ENCODE measurements around the gene MUC12. TPM values are rescaled to one million over a fixed set of nuclear protein-coding genes. Genes with fewer than 3 reads are reported as not detected.
"Not testable (repeated sequence)": the region's sequence is repeated elsewhere in the genome, so short reads cannot be mapped to it uniquely, and the experiment has no call there.

MUC12 gene
- total RNA-seq, 1 donor from 2014 or later, result 0.41 TPM

DNA sequence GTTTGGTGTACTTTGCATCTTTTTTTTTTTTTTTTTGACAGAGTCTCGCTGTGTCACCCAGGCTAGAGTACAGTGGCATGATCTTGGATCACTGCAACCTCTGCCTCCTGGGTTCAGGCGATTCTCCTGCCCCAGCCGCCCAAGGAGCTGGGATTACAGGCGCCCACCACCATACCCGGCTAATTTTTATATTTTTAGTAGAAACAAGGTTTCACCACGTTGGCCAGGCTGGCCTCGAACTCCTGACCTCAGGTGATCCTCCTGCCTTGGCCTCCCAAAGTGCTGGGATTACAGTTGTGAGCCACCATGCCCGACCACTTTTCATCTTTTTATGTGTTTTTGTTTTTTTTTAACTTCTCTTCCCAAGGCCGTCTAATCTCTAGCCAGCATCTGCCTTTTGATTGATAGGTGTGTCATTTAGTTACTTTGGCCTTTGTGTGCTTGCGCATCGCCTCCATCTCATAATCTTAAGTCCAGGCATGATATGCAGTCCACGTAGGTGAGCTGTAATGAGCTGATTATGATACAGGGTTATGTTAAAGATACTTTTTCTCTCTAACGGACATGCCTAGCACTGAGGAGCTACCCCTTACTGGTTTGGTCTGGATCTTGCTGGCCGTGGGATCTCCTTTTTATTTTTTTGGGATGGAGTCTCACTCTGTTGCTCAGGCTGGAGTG is 15.0 kb downstream of the MUC12 start:
- not testable (repeated sequence) for FAIRE-seq; DNase-seq (ENCODE audit: low spot score in 2 of 2)

DNA sequence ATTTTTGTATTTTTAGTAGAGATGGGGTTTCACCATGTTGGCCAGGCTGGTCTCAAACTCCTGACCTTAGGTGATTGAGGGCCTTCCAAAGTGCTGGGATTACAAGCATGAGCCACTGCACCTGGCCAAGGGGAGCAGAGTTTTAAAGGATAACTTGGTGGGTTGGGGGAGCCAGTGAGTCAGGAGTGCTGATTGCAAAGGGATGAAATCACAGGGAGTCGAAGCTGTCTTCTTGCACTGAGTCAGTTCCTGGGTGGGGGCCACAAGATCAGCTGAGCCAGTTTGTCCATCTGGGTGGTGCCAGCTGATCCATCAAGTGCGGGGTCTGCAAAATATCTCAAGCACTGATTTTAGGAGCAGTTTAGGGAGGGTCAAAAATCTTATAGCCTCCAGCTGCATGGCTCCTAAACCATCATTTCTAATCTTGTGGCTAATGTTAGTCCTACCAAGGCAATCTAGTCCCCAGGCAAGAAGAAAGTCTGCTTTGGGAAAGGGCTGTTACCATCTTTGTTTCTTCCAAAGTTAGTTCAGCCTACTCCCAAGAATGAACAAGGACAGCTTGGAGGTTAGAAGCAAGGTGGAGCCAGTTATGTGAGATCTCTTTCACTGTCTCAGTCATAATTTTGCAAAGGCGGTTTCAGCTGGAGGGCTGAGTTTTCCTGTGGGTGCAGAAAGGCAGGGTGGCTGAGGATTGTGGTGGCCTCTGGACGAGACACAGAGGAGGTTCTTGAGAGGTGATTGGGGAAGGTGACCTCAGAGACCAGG is 15.8 kb downstream of the MUC12 start:
- not testable (repeated sequence) for DNase-seq (ENCODE audit: low spot score in 2 of 2); FAIRE-seq

DNA sequence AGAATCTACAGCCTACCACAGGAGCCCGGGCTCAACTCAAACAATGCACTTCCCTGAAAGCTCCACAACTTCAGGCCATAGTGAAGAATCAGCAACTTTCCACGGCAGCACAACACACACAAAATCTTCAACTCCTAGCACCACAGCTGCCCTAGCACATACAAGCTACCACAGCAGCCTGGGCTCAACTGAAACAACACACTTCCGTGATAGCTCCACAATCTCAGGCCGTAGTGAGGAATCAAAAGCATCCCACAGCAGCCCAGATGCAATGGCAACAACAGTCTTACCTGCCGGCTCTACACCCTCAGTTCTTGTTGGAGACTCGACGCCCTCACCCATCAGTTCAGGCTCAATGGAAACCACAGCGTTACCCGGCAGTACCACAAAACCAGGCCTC is 22.3 kb downstream of the MUC12 start:
- no peak for DNase-seq (ENCODE audit: low spot score in 2 of 2)
- FAIRE-seq, result no peak

DNA sequence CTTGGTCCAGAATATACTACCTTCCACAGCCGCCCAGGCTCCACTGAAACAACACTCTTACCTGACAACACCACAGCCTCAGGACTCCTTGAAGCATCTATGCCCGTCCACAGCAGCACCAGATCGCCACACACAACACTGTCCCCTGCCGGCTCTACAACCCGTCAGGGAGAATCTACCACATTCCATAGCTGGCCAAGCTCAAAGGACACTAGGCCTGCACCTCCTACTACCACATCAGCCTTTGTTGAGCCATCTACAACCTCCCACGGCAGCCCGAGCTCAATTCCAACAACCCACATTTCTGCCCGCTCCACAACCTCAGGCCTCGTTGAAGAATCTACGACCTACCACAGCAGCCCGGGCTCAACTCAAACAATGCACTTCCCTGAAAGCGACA is 22.9 kb downstream of the MUC12 start:
- not testable (repeated sequence) for FAIRE-seq; DNase-seq (ENCODE audit: low spot score in 2 of 2)

DNA sequence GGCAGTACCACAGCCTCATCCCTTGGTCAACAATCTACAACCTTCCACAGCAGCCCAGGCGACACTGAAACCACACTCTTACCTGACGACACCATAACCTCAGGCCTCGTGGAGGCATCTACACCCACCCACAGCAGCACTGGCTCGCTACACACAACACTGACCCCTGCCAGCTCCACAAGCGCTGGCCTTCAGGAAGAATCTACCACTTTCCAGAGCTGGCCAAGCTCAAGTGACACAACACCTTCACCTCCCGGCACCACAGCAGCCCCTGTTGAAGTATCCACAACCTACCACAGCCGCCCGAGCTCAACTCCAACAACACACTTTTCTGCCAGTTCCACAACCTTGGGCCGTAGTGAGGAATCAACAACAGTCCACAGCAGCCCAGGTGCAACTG is 25.3 kb downstream of the MUC12 start:
- DNase-seq (ENCODE audit: low spot score in 2 of 2); FAIRE-seq: not testable (repeated sequence)

DNA sequence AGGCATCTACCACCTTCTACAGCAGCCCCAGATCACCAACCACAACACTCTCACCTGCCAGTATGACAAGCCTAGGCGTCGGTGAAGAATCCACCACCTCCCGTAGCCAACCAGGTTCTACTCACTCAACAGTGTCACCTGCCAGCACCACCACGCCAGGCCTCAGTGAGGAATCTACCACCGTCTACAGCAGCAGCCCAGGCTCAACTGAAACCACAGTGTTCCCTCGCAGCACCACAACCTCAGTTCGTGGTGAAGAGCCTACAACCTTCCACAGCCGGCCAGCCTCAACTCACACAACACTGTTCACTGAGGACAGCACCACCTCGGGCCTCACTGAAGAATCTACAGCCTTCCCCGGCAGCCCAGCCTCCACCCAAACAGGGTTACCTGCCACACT is 29.2 kb downstream of the MUC12 start:
- DNase-seq (ENCODE audit: low spot score in 2 of 2); FAIRE-seq: not testable (repeated sequence)

DNA sequence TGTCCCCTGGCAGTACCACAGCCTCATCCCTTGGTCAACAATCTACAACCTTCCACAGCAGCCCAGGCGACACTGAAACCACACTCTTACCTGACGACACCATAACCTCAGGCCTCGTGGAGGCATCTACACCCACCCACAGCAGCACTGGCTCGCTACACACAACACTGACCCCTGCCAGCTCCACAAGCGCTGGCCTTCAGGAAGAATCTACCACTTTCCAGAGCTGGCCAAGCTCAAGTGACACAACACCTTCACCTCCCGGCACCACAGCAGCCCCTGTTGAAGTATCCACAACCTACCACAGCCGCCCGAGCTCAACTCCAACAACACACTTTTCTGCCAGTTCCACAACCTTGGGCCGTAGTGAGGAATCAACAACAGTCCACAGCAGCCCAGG is 30.0 kb downstream of the MUC12 start:
- DNase-seq (ENCODE audit: low spot score in 2 of 2); FAIRE-seq: not testable (repeated sequence)

DNA sequence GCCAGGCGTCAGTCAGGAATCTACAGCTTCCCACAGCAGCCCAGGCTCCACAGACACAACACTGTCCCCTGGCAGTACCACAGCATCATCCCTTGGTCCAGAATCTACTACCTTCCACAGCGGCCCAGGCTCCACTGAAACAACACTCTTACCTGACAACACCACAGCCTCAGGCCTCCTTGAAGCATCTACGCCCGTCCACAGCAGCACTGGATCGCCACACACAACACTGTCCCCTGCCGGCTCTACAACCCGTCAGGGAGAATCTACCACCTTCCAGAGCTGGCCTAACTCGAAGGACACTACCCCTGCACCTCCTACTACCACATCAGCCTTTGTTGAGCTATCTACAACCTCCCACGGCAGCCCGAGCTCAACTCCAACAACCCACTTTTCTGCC is 30.7 kb downstream of the MUC12 start:
- not testable (repeated sequence) for FAIRE-seq; DNase-seq (ENCODE audit: low spot score in 2 of 2)

DNA sequence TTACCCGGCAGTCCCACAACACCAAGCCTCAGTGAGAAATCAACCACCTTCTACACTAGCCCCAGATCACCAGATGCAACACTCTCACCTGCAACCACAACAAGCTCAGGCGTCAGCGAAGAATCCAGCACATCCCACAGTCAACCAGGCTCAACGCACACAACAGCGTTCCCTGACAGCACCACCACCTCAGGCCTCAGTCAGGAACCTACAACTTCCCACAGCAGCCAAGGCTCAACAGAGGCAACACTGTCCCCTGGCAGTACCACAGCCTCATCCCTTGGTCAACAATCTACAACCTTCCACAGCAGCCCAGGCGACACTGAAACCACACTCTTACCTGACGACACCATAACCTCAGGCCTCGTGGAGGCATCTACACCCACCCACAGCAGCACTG is 33.0 kb downstream of the MUC12 start:
- DNase-seq (ENCODE audit: low spot score in 2 of 2); FAIRE-seq: not testable (repeated sequence)

DNA sequence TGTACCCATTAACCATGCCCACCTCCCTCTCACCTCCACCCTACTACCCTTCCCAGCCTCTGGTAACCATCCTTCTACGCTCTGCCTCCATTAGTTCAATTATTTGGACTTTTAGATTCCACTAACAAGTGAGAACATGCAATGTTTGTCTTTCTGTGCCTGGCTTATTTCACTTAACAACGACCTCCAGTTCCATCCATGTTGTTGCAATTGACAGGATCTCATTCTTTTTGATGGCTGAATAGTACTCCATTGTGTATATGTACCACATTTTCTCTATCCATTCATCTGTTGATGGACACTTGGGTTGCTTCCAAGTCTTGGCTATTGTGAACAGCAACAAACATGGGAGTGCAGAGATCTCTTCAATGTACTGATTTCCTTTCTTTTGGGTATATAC is 38.0 kb downstream of the MUC12 start:
- DNase-seq (ENCODE audit: low spot score in 2 of 2); FAIRE-seq: not testable (repeated sequence)

DNA sequence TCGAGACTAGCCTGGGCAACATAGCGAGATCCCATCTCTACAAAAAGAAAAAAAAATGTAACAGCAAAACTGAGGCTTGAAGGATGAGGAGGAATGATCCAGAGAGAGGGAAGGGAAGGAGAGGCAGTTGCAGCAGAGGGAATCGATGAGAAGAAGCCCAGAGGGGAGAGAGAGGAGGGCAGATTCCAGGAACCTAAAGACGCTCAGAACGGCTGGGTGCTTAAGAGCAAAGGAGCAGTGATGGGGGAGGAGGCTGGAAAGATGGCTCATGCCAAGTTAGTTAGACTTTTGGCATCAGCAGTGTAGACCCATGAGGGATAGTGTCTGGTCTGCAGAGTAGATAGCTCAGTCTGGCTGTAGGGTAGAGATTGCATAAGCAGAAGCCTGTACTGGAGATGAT is 40.3 kb downstream of the MUC12 start:
- FAIRE-seq, result no peak
- no peak for DNase-seq (ENCODE audit: low spot score in 2 of 2)

DNA sequence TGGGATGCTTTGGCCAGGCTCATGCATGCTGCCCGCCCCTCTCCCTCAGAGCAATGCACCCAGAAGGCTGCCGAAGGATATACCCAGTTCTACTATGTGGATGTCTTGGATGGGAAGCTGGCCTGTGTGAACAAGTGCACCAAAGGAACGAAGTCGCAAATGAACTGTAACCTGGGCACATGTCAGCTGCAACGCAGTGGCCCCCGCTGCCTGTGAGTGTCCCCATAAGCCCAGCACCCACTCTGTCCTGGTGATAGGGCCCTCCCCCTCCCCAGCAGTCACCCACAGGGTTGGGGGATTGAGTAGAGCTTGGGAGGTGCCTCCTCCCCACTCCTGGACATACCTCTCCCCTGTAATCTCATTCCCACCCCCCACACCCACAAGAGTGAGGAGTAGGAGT is 43.6 kb downstream of the MUC12 start:
- DNase-seq (ENCODE audit: low spot score in 2 of 2) (no peak), FAIRE-seq (no peak)

DNA sequence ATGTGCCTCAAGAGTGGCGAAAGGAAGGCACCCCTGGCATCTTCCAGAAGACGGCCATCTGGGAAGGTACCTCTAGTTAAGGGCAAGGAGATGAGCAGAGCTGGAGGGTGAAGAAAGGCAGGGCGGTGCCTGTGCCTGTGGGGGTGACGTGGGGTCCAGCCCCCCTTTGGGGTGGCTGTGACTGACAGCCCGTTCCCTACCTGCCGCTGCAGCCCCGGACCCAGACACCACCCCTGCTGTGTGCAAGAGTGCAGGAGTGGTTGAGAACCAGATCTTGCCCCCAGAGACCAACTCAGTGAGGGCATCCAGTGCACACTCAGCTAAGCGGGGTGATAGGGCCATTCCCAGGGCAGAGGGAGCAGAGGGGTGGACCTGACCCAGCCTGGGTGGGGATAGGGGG is 46.3 kb downstream of the MUC12 start:
- no peak for FAIRE-seq
- no peak for DNase-seq (ENCODE audit: low spot score in 2 of 2)

DNA sequence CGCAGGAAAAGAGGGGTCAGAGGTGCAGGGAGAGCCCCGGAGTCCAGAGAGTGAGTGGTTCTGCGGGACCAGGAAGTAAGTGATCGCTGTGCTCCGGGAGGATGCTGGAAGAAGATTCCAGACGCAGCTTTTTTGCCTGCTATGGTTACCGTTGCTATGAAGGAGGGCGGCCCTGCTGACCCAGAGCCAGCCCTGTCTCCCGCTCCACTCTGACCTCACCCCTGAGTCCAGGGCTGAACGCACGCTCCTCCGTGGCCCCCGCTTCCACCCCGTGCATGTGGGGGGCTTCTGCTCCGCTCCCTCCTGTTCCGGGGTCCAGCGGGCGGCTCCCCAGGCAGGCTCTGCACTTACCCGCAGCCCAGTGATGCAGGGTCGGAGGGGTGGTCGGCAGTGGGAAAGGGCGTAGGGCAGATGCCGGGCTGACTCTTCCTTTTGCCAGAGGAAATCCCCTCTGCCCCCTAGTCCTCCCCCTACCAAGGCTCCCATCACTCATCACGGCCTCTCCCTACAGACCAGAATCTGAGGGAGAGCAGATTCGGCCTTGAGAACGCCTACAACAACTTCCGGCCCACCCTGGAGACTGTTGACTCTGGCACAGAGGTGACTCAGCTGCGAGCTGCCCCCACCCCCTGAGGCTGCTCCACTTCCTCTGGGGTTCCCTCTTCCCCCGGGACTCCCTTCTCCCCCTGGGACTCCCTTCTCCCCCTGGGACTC is 47.9 kb downstream of the MUC12 start:
- peak in 1 of 2 donors; percentile 72 for DNase-seq (ENCODE audit: low spot score in 2 of 2)
- no peak for FAIRE-seq

DNA sequence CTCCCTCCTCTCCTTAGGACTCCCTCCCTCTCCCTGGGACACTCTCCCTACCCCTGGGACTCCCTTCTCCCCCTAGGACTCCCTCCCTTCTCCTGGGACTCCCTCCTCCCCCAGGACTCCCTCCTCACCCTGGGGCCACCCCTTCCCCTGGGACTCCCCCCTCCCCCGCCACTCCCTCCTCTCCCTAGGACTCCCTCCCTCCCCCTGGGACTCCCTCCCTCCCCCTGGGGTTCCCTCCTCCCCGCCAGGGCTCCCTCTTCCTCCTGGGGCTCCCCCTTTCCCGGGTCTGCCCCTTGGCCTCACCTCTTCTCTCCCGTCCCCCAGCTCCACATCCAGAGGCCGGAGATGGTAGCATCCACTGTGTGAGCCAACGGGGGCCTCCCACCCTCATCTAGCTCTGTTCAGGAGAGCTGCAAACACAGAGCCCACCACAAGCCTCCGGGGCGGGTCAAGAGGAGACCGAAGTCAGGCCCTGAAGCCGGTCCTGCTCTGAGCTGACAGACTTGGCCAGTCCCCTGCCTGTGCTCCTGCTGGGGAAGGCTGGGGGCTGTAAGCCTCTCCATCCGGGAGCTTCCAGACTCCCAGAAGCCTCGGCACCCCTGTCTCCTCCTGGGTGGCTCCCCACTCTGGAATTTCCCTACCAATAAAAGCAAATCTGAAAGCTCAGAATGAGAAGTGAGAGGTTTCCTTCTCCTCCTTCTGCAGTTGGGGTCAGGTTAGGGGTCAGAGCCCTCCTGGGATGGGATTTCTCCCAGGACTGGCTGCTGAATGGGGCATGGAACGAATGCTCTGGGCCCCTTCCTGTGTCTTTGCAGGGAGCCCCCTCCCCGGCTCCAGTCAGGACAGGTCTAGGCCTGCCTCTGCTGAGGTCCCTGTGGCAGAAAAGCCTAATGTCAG is 49.2 kb downstream of the MUC12 start:
- DNase-seq (ENCODE audit: low spot score in 2 of 2), result no peak
- FAIRE-seq, result no peak

DNA sequence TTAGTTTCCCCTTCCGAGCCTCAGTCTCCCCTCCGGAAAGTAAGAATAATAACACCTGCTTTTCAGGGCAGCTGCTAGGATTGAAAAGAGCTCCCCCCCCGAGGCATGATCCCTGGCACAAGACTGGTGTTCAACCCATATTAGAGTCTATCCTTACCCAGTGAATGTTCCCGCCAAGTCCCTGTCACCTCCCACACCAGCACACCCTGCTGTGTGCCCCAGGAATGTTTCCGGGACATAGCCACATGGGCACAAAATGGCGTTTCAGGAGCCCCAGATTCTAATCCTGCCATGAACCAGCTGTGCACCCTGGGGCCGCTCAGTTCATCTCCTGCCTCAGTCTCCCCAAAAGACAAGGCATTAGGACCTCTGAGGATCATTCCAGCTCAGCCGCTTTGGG is 51.1 kb downstream of the MUC12 start:
- FAIRE-seq, result no peak

DNA sequence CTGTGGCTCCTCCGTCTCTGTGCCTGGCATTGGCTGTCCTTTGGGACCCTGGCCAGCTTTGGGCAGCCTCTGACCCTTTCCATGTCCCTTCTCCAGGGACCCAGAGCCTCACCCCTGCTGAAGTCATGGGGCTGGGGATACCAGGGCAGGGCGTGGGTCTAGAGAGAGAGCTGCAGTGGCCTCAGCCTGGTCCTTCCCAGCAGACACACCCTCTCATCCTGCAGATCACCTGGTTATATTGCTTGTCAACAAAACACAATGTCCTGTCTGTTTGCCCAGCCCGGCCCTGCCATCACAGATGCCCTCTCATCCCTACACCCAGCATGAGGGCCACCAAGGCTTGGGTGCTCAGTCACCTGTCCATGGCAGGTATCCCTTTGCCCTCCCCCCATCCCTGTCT is 52.3 kb downstream of the MUC12 start:
- DNase-seq (ENCODE audit: low spot score in 2 of 2) (no peak), FAIRE-seq (no peak)

More for the DNA sequence above, 51.1 kb downstream of the MUC12 start:
- no peak for DNase-seq (ENCODE audit: low spot score in 2 of 2)

DNA sequence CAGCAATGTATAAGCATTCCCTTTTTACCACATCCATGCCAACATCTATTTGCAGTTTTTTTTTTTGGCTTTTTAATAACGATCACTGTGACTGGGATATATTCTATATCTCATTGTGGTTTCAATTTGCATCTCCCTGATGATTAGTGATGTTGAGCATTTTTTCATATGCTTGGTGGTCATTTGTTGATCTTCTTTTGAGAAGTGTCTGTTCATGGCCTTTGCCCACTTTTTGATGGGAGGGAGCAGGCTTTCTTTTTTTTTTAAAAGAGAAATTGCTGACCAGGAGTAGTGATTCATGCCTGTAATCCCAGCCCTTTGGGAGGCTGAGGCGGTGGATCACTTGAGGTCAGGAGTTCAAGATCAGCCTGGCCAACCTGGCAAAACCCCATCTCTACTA is 54.5 kb downstream of the MUC12 start:
- FAIRE-seq (no peak), DNase-seq (ENCODE audit: low spot score in 2 of 2) (no peak)

DNA sequence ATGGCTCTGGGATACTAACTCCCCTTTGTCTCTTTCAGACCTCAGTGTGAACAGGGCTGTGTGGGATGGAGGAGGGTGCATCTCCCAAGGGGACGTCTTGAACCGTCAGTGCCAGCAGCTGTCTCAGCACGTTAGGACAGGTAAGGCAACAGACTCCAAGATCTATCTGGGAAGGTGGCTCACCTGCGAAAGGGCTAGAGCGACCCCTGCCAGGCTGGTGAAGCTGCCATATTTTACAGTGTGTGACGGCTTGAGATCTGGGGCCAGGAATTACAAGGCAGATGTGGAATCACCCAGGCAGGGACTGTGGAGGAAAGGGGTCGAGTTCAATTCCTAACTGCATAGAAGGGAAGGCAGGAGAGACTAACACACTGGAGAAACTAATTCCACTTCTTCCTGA is 61.7 kb downstream of the MUC12 start:
- FAIRE-seq (no peak), DNase-seq (ENCODE audit: low spot score in 2 of 2) (no peak)

DNA sequence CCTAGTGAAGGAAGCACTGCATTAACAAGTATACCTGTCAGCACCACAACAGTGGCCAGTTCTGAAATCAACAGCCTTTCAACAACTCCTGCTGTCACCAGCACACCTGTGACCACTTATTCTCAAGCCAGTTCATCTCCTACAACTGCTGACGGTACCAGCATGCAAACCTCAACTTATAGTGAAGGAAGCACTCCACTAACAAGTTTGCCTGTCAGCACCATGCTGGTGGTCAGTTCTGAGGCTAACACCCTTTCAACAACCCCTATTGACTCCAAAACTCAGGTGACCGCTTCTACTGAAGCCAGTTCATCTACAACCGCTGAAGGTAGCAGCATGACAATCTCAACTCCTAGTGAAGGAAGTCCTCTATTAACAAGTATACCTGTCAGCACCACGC is 66.6 kb downstream of the MUC12 start:
- FAIRE-seq, result no peak
- no peak for DNase-seq (ENCODE audit: low spot score in 2 of 2)
